Breast epithelium (tissue), 4 donors: Measurements from ENCODE around the gene SIK2. TPM values are rescaled to one million over a fixed set of nuclear protein-coding genes. Genes with fewer than 3 reads are reported as not detected.

Experiments used
- DNase-seq, 2 donors: peaks; one replicate each; pipeline ENCODE4 v3.0.0-alpha.2; 2019; ENCODE audit warnings: low spot score in 2 of 2
- H3K27ac ChIP-seq, 2 donors: fragments of 200-600 bp; sonication (generic) in 1 of 2; one replicate each; pipeline ENCODE4 v1.5.1; 2016 to 2019; ENCODE audit warnings: mild to moderate bottlenecking in 1 of 2
- H3K27me3 ChIP-seq, 2 donors: fragments of 200-600 bp; sonication (generic) in 1 of 2; one replicate each; pipeline versions ENCODE4 v1.5.1 to v1.6.0; 2017 to 2019; ENCODE audit warnings: control low read depth in 1 of 2, mild to moderate bottlenecking in 1 of 2
- H3K36me3 ChIP-seq: fragments of 200-600 bp; one replicate; pipeline ENCODE4 v1.5.1; 2019
- H3K4me1 ChIP-seq, 2 donors: fragments of 200-600 bp; sonication (generic); one replicate each; pipeline ENCODE4 v1.5.1; 2016 to 2019; ENCODE audit warnings: control low read depth in 1 of 2
- H3K4me3 ChIP-seq, 3 donors: fragments of 200-600 bp; sonication (generic); 1 replicate in 2 of 3; 2 replicates in 1 of 3; pipeline ENCODE4 v1.5.1; 2016 to 2019; ENCODE audit warnings: mild to moderate bottlenecking in 3 of 3, moderate library complexity in 2 of 3
- H3K9me3 ChIP-seq, 2 donors: fragments of 200-600 bp; sonication (generic) in 1 of 2; one replicate each; pipeline ENCODE4 v1.5.1; 2016 to 2019; ENCODE audit warnings: control low read depth in 1 of 2
- POLR2A ChIP-seq: fragments of 450-650 bp; IDR thresholded peaks from one replicate; pipeline ENCODE4 v1.6.1; 2016; ENCODE audit warnings: antibody characterized with exemption, mild to moderate bottlenecking, moderate library complexity
- POLR2AphosphoS5 ChIP-seq, 3 donors: sonication (generic); formaldehyde crosslinking; IDR thresholded peaks; one replicate each; pipeline ENCODE4 v1.6.1; 2017; ENCODE audit warnings: antibody characterized with exemption in 3 of 3
- intact Hi-C: fragments of 100-400 bp; cut with DNase I; formaldehyde crosslinking; loops from one replicate; pipeline ENCODE4 v1.15.1; 2023; ENCODE audit warnings: low total_unique reads
- total RNA-seq, 3 donors: library from RNA; depleted of rRNA; stranded (reverse); fragments of >200 nt; gene quantifications; one replicate each; pipeline ENCODE4 v1.1.0, GENCODE V29; 2016
- TF ChIP-seq, protein P1 (sequence below), 3 donors: fragments of 450-650 bp; IDR thresholded peaks; one replicate each; pipeline ENCODE4 v1.5.1; 2016 to 2017; ENCODE audit warnings: antibody characterized with exemption in 3 of 3, mild to moderate bottlenecking in 3 of 3, moderate library complexity in 3 of 3

SIK2 gene
- total RNA-seq, 3 donors from 2014 or later: 19.0 to 56.6 (median 30.7) TPM

DNA sequence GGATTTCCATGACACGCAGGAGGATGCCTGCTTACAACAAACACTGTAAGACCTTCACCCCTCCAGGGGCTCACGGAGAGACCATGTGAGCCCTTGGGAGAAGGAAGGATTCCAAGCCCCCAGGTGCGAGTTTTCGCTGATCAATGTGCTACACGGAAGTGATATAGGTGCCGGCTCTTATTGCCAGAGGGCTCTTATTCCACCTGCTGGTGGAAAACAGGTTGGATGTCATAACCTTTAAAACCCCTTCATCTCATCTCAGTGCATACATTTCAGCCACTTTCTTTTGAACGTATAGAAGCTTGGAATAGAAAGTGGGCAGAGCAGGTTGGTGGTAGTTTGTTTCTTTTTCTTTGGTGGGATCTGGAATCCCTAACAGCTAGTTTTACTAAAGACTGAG, 35.9 kb upstream of the SIK2 start:
- H3K27me3 ChIP-seq: no peaks in the 10 kb centered on the region
- intact Hi-C loops: no loop called here
- no peaks in the 10 kb centered on the region for H3K9me3 ChIP-seq
- H3K4me1 ChIP-seq: no peaks in the 10 kb centered on the region
- H3K4me3 ChIP-seq: no peak overlapping the region
- H3K36me3 ChIP-seq: no peaks in the 10 kb centered on the region
- no peak overlapping the region for H3K27ac ChIP-seq
- DNase-seq: no peak
- TF ChIP-seq, protein P1, sequence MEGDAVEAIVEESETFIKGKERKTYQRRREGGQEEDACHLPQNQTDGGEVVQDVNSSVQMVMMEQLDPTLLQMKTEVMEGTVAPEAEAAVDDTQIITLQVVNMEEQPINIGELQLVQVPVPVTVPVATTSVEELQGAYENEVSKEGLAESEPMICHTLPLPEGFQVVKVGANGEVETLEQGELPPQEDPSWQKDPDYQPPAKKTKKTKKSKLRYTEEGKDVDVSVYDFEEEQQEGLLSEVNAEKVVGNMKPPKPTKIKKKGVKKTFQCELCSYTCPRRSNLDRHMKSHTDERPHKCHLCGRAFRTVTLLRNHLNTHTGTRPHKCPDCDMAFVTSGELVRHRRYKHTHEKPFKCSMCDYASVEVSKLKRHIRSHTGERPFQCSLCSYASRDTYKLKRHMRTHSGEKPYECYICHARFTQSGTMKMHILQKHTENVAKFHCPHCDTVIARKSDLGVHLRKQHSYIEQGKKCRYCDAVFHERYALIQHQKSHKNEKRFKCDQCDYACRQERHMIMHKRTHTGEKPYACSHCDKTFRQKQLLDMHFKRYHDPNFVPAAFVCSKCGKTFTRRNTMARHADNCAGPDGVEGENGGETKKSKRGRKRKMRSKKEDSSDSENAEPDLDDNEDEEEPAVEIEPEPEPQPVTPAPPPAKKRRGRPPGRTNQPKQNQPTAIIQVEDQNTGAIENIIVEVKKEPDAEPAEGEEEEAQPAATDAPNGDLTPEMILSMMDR (IDR thresholded peaks at IDR 0.05): no peak
- no peak for TF ChIP-seq POLR2A
- TF ChIP-seq POLR2AphosphoS5 (IDR thresholded peaks at IDR 0.05): no peak

DNA sequence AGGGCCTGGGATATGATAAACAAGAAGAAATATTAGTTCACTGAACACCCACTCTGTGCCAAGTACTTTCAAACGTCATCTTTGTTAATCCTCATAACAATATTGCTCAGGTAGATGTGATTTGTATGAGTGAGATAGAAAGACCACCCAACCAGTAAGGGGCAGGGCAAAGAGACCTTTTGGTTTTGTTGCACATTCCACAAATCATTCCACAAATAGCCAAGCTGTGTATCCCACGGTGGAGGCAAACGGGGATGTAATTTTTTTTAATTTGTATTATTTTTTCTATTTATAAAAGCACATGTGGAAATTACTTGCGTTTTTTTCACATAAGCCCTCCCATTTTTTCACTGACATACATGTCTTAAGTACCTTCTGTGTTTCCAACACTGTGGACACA, 32.8 kb upstream of the SIK2 start:
- Histone ChIP-seq H3K27me3 (no peaks in the 10 kb centered on the region), H3K9me3 (no peaks in the 10 kb centered on the region), H3K27ac (no peak overlapping the region), H3K4me3 (no peak overlapping the region), H3K4me1 (no peaks in the 10 kb centered on the region), H3K36me3 (no peaks in the 10 kb centered on the region)
- TF ChIP-seq POLR2AphosphoS5 (IDR thresholded peaks at IDR 0.05): no peak
- TF ChIP-seq, protein P1 (IDR thresholded peaks at IDR 0.05): no peak
- no peak for TF ChIP-seq POLR2A
- DNase-seq: no peak
- intact Hi-C loops: no loop called here

DNA sequence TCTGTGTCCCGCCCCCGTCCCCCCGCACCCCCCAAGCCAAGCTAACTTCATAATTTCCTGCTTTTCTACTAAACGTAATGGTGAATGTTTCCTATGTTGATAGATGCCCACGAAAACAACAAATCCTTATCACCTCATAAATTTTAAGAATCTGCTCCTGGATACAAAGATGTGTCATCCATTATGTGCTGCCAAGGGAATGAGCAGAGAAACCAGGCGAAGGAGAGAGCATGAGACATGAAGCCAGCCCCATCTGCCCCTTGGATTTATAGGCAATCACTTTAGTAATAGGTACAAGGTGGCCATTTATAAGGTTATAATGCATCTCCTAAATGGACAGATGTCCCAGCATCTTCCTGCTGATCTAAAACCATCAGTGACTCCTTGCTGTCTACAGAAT, 31.5 kb upstream of the SIK2 start:
- Histone ChIP-seq H3K27ac (no peak overlapping the region), H3K4me3 (no peak overlapping the region), H3K4me1 (no peaks in the 10 kb centered on the region), H3K36me3 (no peaks in the 10 kb centered on the region), H3K27me3 (no peaks in the 10 kb centered on the region), H3K9me3 (no peaks in the 10 kb centered on the region)
- TF ChIP-seq, protein P1 (IDR thresholded peaks at IDR 0.05): no peak
- TF ChIP-seq POLR2AphosphoS5 (IDR thresholded peaks at IDR 0.05) (no peak), POLR2A (no peak)
- DNase-seq: no peak
- intact Hi-C loops: no loop called here

DNA sequence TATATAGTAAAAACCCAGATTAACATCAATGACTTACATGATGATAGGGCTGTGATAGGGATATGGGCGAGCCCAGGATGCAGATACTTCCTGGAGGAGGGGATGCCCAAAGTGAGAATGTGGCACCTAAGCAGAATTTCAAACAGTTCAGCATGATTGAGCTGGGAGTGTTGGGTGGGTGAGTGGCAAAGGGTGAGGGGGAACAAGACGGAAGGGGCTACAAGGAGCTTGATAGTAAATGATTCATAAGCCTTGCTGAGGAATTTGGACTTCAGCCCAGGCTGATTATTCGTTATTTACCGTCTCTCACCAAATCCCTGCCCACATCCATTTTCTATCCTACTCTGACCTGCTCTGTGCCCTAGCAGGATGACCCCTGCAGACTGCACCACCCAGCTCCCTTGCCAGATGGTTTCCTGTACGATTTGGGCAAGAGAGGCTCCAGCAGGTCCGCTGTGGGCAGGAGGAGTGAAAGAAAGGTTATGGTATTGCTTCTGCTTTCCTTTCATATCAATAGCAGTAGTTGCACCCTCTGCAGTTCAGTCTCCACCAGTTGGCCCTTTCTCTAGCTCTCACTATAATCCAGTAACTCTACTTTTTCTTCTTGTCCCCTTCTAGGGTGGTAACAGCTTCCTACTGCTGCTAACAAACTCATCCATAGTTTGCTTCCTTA, 30.3 kb upstream of the SIK2 start:
- no peak overlapping the region for H3K4me3 ChIP-seq
- H3K27ac ChIP-seq: no peak overlapping the region
- H3K9me3 ChIP-seq: no peaks in the 10 kb centered on the region
- no peaks in the 10 kb centered on the region for H3K36me3 ChIP-seq
- H3K27me3 ChIP-seq: no peaks in the 10 kb centered on the region
- no peak for DNase-seq
- no peaks in the 10 kb centered on the region for H3K4me1 ChIP-seq
- TF ChIP-seq, protein P1 (IDR thresholded peaks at IDR 0.05): no peak
- TF ChIP-seq POLR2AphosphoS5 (IDR thresholded peaks at IDR 0.05) (no peak), POLR2A (no peak)
- intact Hi-C loops: no loop called here

DNA sequence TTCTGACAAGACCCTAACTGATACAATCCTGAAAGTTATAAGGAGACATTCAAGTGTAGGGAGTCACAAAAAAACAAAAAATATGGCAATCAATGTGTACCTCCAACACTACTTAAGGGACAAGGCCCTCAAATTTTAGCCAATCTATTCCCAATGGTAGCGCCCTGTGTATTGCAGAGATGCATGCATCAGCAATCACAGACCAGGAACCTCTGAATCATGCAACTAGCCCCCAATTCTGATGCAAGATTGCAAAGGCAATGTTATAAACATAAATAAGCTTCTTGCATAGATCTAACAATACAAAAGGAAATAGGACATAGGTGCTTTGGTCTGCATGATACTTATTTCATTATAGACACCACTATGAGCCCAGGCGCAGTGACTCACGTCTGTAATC, 29.7 kb upstream of the SIK2 start:
- H3K4me3 ChIP-seq: no peak overlapping the region
- no peaks in the 10 kb centered on the region for H3K4me1 ChIP-seq
- TF ChIP-seq, protein P1 (IDR thresholded peaks at IDR 0.05): no peak
- TF ChIP-seq POLR2A (no peak), POLR2AphosphoS5 (IDR thresholded peaks at IDR 0.05) (no peak)
- intact Hi-C loops: no loop called here
- no peaks in the 10 kb centered on the region for H3K9me3 ChIP-seq
- H3K36me3 ChIP-seq: no peaks in the 10 kb centered on the region
- DNase-seq: no peak
- H3K27ac ChIP-seq: no peak overlapping the region
- H3K27me3 ChIP-seq: no peaks in the 10 kb centered on the region
